GM12891 (cell line): ENCODE measurements around the gene ARRB2.
"Not testable (repeated sequence)": the region's sequence is repeated elsewhere in the genome, so short reads cannot be mapped to it uniquely, and the experiment has no call there.

Experiments used
- DNase-seq: peaks from one replicate; pipeline ENCODE4 v3.0.0; 2011; ENCODE audit warnings: low spot score; ENCODE audit not compliant: insufficient read length
- FAIRE-seq: peaks from 2 replicates; lab custom pipeline; 2011; peaks lifted over from hg19 to GRCh38; lab: Jason Lieb, UNC
- PAX5 ChIP-seq: IDR thresholded peaks from 2 replicates; pipeline ENCODE4 v1.6.1; 2011; ENCODE audit warnings: low read length, moderate library complexity, mild to moderate bottlenecking; ENCODE audit not compliant: insufficient read depth, severe bottlenecking
- POLR2A ChIP-seq: IDR thresholded peaks from 2 replicates; pipeline ENCODE4 v1.6.1; 2011; ENCODE audit warnings: low read depth, low read length, control low read depth
- POLR2AphosphoS5 ChIP-seq: IDR thresholded peaks from 2 replicates; pipeline ENCODE4 v1.6.1; 2011; ENCODE audit warnings: low read depth, low read length, control low read depth
- POU2F2 ChIP-seq: IDR thresholded peaks from 2 replicates; pipeline ENCODE4 v1.6.1; 2011; ENCODE audit warnings: low read depth, mild to moderate bottlenecking, control low read depth, low read length, moderate library complexity
- SPI1 ChIP-seq: IDR thresholded peaks from 2 replicates; pipeline ENCODE4 v1.6.1; 2011; ENCODE audit warnings: low read depth, low read length, control low read depth
- TAF1 ChIP-seq: IDR thresholded peaks from 2 replicates; pipeline ENCODE4 v1.6.1; 2011; ENCODE audit warnings: low read depth, low read length, control low read depth

Gene ARRB2

DNA sequence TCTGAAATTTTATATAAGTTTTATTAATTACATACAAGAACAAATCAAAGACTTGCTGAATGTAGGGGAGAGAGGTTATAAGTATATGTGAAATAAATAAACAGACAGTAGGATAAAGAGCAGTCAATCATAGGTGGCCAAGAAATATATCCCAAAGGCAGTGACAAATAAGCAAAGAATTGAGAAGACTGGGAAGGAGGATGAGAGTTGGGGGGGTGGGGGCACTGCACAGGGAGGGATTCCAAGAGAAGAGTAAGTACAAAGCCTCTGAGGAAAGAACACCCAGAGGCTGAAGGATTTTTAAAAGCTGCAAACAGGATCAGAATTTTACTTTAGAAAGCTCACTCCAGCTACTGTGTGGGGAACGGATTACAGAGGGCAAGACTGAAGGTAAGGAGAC lies 9.3 kb upstream of the ARRB2 start:
- FAIRE-seq (no peak), DNase-seq (no peak)
- TF ChIP-seq SPI1 (no peak), POU2F2 (no peak), POLR2AphosphoS5 (no peak), PAX5 (no peak), POLR2A (no peak), TAF1 (no peak)

DNA sequence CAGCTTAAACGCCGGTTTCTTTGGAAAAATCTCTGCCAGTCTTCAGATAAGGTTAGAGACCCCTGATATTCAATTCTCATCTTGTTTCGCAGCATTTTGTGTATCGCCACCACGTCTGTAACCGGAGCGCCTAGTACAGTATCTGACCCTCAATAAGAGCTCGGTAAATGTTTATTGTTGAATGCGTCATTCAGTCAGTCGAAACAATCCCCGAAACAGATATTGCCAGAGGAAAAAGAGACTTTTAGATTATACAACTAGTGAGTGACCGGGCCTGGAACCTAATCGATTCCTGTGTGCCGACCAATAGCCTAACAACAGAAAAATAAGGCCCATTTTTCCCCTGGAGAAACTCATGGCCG lies 7.1 kb upstream of the ARRB2 start:
- TF ChIP-seq PAX5 (no peak), SPI1 (no peak), POLR2A (no peak)
- FAIRE-seq = no peak

DNA sequence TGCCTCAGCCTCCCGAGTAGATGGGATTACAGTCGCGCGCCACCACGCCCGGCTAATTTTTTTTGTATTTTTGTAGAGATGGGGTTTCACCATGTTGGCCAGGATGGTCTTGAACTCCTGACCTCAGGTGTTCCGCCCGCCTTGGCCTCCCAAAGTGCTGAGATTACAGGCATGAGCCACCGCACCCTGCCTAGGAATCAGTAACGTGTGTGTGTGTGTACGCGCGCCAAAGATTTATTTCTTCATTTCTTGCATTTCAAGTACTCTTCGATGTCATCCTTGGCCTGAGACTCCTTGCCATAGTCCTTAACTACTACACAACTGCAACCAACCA lies 5.9 kb upstream of the ARRB2 start:
- FAIRE-seq, DNase-seq: not testable (repeated sequence)

More for the DNA sequence above, 7.1 kb upstream of the ARRB2 start:
- no peak for DNase-seq

- no peak for TF ChIP-seq POLR2A
- FAIRE-seq = peak; percentile 70
These were observed 5.4 kb upstream of the ARRB2 start for GRCh38 chr17:4704991-4705390.

DNA sequence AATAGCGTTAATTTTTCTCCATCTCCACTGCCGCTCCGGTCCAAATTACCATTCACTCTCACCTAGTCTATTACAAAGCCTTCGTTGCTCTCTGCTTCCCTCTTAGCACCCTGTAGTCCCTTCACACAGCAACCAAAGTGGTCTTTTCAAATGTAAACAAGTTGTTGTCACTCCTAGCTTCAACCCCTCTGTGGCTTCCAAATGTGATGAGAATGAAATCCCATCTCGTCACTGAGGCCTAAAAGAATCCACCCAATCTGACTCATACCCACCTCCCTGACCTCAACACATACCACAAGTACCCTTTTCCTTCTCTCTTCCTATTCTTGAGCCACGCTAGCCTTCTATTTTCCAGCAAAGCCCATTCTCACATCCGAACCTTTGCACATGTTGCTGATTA lies 4.3 kb upstream of the ARRB2 start:
- no peak for FAIRE-seq
- TF ChIP-seq SPI1 (no peak), PAX5 (no peak), POU2F2 (no peak), POLR2A (no peak), POLR2AphosphoS5 (no peak), TAF1 (no peak)
- no peak for DNase-seq

More at GRCh38 chr17:4704991-4705390, 5.4 kb upstream of the ARRB2 start:
- DNase-seq = no peak

DNA sequence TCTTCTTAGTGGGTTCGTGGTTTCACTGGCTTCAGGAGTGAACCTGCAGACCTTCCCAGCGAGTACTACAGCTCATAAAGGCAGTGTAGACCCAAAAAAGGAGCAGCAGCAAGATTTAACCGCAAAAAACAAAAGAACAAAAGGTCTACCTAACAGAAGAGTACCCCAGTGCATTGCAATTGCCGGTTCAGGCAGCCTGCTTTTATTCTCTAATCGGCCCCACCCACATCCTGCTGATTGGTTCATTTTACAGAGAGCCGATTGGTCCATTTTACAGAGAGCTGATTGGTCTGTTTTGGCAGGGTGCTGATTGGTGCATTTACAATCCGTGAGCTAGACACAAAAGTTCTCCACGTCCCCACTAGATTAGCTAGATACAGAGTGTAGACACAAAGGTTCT lies 2.0 kb upstream of the ARRB2 start:
- DNase-seq = no peak
- TF ChIP-seq PAX5 = no peak
- 0 out of 2 replicates have a peak, but pooled peaks have one; percentile 22 for TF ChIP-seq POLR2AphosphoS5
- peak; percentile 55; the same call in 1 of the 2 replicates for TF ChIP-seq POLR2A
- FAIRE-seq = no peak

- peak; percentile 88 for FAIRE-seq
- DNase-seq = no peak
- no peak for TF ChIP-seq PAX5
- TF ChIP-seq SPI1 = peak; percentile 62
- TF ChIP-seq POLR2AphosphoS5 = 0 out of 2 replicates have a peak, but pooled peaks have one; percentile 13
- no peak for TF ChIP-seq POU2F2
- 0 out of 2 replicates have a peak, but pooled peaks have one; percentile 11 for TF ChIP-seq POLR2A
- no peak for TF ChIP-seq TAF1
These were observed 532 bp downstream of the ARRB2 start for GRCh38 chr17:4710693-4711634.

GRCh38 chr17:4711661-4712181 lies 1.3 kb downstream of the ARRB2 start:
- TF ChIP-seq SPI1 (peak; percentile 33; the same call in 1 of the 2 replicates), POLR2A (no peak), POU2F2 (no peak), POLR2AphosphoS5 (no peak), TAF1 (no peak)
- FAIRE-seq (no peak), DNase-seq (no peak)

GRCh38 chr17:4712526-4712925 lies 2.1 kb downstream of the ARRB2 start:
- FAIRE-seq (no peak), DNase-seq (no peak)
- TF ChIP-seq POU2F2 = no peak
- no peak for TF ChIP-seq SPI1
- no peak for TF ChIP-seq PAX5
- no peak for TF ChIP-seq POLR2A
- TF ChIP-seq TAF1 = no peak
- TF ChIP-seq POLR2AphosphoS5 = no peak

- FAIRE-seq, DNase-seq: not testable (repeated sequence)
These were observed 4.1 kb downstream of the ARRB2 start for GRCh38 chr17:4714340-4715062.
